ENCODE measurements around the gene KIF19. TPM values are rescaled to one million over a fixed set of nuclear protein-coding genes. Genes with fewer than 3 reads are reported as not detected.

Gene KIF19
- total and polyA plus RNA-seq, 2 of the 8 experiments (the other 6 are each of a cell fraction or from before 2014, with no cell fraction given) = 0.52 to 0.77 TPM

DNA sequence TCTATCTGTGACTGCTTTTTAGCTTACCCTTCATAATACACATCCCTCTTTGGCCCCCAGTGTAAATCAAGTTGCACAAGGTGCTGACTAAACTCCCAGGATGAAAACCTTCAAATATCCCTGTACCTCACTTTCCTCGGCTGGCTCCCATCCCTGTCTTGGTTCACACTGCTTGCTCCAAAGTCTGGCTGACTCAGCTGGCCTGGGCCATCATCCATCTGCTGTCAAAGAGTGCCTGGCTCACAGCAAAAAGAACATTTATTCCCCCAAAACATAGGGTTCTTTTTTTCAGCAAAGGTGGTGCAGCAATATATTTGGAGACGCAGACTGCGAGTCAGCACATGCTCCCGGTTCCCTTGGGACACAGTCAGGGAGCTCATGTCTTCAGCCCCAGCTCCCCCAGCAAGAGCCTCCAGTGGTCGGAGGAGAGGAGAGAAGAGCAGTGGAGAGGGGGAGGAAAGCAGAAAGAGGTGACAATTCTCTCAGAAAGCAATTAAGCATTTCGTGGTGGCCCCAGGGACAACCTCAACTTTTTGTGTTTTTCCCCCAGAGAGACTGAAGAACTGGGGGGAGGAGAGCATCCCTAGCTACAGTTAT is 67.4 kb downstream of the KIF19 start:
- FAIRE-seq (no peak), DNase-seq (ENCODE audit: low read depth in 1 of 2, low spot score in 2 of 2) (no peak)
- Histone ChIP-seq H2BK5ac (ENCODE audit: low read depth, low read length) (no peak overlapping the region), H2BK120ac (replicated peaks; ENCODE audit: low read depth, low read length) (no peak overlapping the region), H3K79me2 (ENCODE audit: control insufficient read depth in 1 of 2, insufficient read depth in 2 of 2, low read length in 2 of 2) (no peaks in the 10 kb centered on the region), H4K8ac (ENCODE audit: extremely low read depth, insufficient read depth, low read length) (no peak overlapping the region), H3K27ac (ENCODE audit: low read depth, low read length) (no peak overlapping the region), H4K20me1 (replicated peaks in 1 of 2; ENCODE audit: control insufficient read depth in 1 of 2, insufficient read depth in 2 of 2, low read length in 2 of 2) (no peaks in the 10 kb centered on the region), H3K4me3 (ENCODE audit: extremely low read depth in 1 of 4, insufficient read depth in 2 of 4, low read depth in 3 of 4, low read length in 4 of 4) (no peak overlapping the region), H3K56ac (replicated peaks; ENCODE audit: insufficient read length, low read depth, low read length) (no peak overlapping the region), H3K23ac (ENCODE audit: insufficient read length) (no peak overlapping the region), H3K4me2 (ENCODE audit: insufficient read depth in 1 of 2, low read depth in 2 of 2, low read length in 2 of 2) (no peak overlapping the region), H2BK12ac (ENCODE audit: low read depth, low read length) (no peak overlapping the region), H3K14ac (ENCODE audit: insufficient read length) (no peak overlapping the region), H4K91ac (replicated peaks; ENCODE audit: insufficient read length, low read length) (no peak overlapping the region), H3K9me3 (ENCODE audit: insufficient read depth in 2 of 2, low read depth in 1 of 2, low read length in 1 of 2) (no peaks in the 10 kb centered on the region), H3K79me1 (ENCODE audit: low read depth, low read length) (no peaks in the 10 kb centered on the region), H3K18ac (ENCODE audit: extremely low read depth, low read length) (no peak overlapping the region), H3K27me3 (replicated peaks in 1 of 4; ENCODE audit: control insufficient read depth in 3 of 4, extremely low read depth in 1 of 4, insufficient read depth in 3 of 4, low read length in 3 of 4) (no peaks in the 10 kb centered on the region; a peak in 1 of 7 replicates), H3K23me2 (ENCODE audit: low read depth, low read length) (no peaks in the 10 kb centered on the region), H3K36me3 (ENCODE audit: control insufficient read depth in 2 of 4, insufficient read depth in 4 of 4, low read length in 3 of 4) (no peaks in the 10 kb centered on the region), H3K9ac (replicated peaks in 1 of 4; ENCODE audit: extremely low read depth in 1 of 4, low read depth in 3 of 4, low read length in 3 of 4) (no peak overlapping the region), H2BK20ac (ENCODE audit: low read length) (no peak overlapping the region), H2AK5ac (ENCODE audit: low read depth, low read length) (no peak overlapping the region), H2AFZ (ENCODE audit: low read length) (no peak overlapping the region), H3K4ac (replicated peaks; ENCODE audit: insufficient read length, low read depth, low read length) (no peak overlapping the region), H3K4me1 (replicated peaks in 1 of 4; ENCODE audit: control insufficient read depth in 3 of 4, insufficient read depth in 4 of 4, low read length in 3 of 4) (peaks cover 0 to 9% (median 5%) of the 10 kb centered on the region in 4 experiments; a peak in 5 of 7 replicates), H2BK15ac (ENCODE audit: low read length) (no peak overlapping the region), H4K5ac (ENCODE audit: insufficient read length, low read depth, low read length) (no peak overlapping the region)
- WGBS, 2 experiments (ENCODE audit: extremely low coverage in 1 of 2, insufficient coverage in 1 of 2, insufficient read length in 1 of 2, insufficient replicate concordance in 2 of 2, low coverage in 1 of 2, low lambda C conversion rate in 2 of 2, missing lambda C conversion rate in 1 of 2) = 96% methylated on average over 6 of the region's 6 CpGs; no CpG with 5 or more reads in 1 of the 2 experiments
- CTCF ChIA-PET (ENCODE audit: partially characterized antibody) = interaction anchor here (0.8 to 7.2 kb wide), 12 partner anchors 10 to 64 kb away, joined by 3 to 57 read pairs (median 4); no protein-coding TSS in a partner anchor
- POLR2A ChIA-PET (ENCODE audit: partially characterized antibody) = interaction anchor here (0.8 to 1.1 kb wide), 2 partner anchors 10 to 40 kb away, joined by 3 read pairs; no protein-coding TSS in a partner anchor

Data from H1 (cell line).